NCI-H526 (cell line): Measurements from ENCODE around the gene NEAT1.

Source experiments
- DNase-seq, 2 experiments: peaks; one replicate each; lab custom pipeline; 2025; lab: John Stamatoyannopoulos, UW

The NEAT1 gene

GRCh38 chr11:65389294-65389980 lies 33.2 kb upstream of the NEAT1 start:
- DNase-seq: no peak

DNA sequence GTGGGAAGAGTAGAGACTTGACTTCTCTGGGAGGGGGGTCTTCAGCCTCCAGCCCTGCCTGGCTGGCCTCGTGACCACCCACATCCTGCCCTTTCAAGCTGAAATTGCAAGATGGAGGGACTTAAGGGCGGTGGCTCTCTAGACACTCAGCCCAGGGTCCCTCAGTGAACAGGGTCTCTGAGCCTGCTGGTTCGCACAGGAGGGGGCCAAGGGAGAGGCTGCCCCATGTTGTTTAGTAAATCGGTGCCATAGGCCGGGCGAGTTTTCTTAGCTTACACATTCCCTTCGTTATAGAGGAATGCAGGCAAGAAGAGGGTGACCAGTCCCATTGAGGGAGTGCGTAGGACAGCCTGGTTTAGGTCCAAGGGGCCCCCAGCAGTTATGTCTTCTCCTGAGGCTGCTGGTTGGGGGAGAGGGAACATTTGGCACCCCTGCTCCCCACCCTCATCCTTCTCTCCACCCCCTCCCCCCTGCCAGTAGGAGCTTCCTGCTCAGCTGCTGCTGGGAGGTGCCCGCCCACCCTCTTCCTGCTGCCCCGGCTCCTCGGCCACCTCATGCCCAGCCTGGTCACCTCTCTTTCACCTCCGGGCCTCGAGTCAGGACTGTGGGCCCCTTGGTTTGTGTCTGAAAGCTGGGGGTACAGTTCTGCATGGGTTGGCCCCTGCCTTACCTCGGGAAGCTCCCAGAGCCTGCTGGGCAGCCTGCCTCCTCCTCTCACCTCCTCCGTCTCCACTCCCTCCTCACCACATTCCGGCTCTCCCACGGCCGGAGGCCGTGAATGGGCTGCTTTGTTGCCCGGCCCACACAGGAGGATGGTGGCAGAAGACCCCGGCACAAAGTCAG lies 32.3 kb upstream of the NEAT1 start:
- DNase-seq: no peak

DNA sequence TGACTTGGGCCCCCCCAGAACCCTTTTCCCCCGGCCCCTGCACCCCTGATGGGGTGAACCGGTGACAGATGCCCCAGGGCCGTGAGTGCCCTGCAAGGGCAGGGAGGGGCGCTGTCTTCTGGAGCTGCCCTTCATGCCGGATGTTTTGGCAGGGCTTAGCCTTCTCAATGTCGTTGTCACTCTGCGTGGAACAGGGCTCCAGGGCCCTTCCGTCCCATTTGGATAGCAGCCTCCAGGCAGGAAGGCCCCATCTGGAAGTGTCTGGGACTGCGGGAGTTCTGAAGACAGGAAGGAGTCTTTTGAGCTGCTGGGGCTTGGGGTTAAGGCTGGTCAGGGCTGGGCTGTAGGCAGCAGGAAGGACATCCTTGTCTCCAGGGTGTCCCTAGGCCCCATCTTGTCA lies 31.6 kb upstream of the NEAT1 start:
- no peak for DNase-seq

GRCh38 chr11:65392186-65392829 lies 30.3 kb upstream of the NEAT1 start:
- no peak for DNase-seq

- DNase-seq: no peak
Measured at GRCh38 chr11:65392899-65393298, 29.7 kb upstream of the NEAT1 start.

GRCh38 chr11:65393513-65394079 lies 29.0 kb upstream of the NEAT1 start:
- DNase-seq: no peak

DNA sequence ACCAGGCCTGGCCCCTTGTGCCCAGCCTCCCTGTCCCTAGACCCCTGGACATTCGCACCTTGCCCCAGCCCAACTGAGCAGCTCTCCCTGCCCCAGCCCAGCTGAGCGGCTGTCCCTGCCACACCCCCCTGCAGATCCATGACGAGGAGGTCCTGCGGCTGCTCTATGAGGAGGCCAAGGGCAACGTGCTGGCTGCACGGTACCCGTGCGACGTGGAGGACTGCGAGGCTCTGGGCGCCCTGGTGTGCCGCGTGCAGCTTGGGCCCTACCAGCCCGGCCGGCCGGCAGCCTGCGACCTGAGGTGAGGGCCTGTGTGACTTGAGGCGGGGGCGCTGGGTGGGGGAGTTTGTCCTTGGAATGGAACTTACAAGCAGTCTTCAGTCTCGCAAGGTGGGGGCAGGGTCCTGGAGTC lies 28.5 kb upstream of the NEAT1 start:
- DNase-seq: no peak

GRCh38 chr11:65395961-65396530 lies 26.6 kb upstream of the NEAT1 start:
- no peak for DNase-seq

GRCh38 chr11:65396769-65397745 lies 25.5 kb upstream of the NEAT1 start:
- no peak for DNase-seq

- no peak for DNase-seq
Measured at GRCh38 chr11:65398362-65398910, 24.2 kb upstream of the NEAT1 start.

DNA sequence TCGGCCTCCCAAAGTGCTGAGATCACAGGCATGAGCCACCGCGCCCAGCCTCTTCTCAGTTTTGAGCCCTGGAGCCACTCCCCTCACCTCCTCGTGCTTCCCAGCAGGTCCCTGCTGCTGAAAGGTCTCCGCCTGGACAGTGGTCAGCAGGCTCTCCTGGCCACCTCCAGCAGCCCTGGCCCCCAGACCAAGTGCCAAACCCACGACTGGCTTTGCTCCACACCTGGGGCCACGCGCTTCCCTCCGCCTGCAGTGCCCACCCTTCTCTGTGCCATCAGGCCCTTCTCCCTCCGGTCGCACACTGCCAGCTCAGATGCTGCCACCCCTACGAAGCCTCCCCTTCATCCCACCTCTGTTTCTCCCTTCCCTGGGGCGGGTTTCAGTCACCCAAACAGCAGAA lies 23.3 kb upstream of the NEAT1 start:
- no peak for DNase-seq

GRCh38 chr11:65399845-65400244 lies 22.8 kb upstream of the NEAT1 start:
- no peak for DNase-seq

- DNase-seq: no peak
Measured at GRCh38 chr11:65400307-65401072, 22.1 kb upstream of the NEAT1 start.

DNA sequence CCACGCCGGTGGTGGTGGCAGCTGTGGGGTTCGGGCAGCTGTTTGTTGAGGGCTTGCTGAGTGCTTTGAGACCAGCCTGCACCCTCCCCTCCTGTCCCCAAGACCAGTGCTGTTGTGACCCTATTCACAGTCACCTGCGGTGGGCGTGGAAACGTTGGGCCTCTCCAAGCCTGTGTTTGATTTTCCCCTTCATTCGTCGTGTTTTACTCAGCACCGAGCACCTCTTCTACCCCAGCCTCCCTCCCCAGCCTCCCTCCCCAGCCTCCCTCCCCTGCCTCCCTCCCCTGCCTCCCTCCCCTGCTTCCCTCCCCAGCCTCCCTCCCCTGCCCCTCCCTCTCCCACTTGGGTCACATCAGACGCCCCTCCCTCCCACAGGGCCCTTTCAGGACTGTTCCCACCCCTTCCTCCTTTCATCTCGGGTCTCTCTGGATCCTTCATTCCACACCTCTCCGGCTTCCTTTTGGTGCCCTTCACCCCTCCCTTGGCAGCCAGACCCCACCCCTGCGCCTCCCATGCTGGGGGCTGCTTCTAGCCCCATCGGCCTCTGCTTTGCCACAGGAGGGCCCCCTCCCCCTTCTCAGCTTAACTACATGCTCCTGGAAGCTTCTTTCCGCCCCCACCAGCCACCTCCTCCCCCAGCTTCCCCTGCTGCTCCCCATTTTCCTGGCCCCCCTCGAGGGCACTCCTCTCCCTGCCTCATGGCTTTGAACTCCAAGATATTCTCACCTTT lies 21.4 kb upstream of the NEAT1 start:
- no peak for DNase-seq

DNA sequence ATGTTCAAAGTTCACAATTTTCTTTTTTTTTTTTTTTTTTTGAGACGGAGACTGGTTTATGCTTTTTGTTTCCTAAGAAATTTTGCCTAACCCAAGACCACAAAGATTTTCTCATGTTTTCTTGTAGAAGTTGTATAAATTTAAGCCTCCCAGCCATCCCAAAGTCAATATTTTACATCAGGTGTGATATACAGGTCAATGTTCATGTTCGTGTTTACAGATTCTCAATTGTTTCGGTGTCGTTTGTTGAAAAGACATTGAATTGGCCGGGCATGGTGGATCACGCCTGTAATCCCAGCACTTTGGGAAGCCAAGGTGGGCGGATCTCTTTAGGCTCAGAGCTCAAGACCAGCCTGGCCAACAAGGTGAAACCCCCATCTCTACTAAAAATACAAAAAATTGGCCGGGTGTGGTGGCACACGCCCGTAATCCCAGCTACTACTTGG lies 20.8 kb upstream of the NEAT1 start:
- no peak for DNase-seq

GRCh38 chr11:65402790-65403189 lies 19.8 kb upstream of the NEAT1 start:
- no peak for DNase-seq

- no peak for DNase-seq
Measured at GRCh38 chr11:65403607-65404121, 18.9 kb upstream of the NEAT1 start.

DNA sequence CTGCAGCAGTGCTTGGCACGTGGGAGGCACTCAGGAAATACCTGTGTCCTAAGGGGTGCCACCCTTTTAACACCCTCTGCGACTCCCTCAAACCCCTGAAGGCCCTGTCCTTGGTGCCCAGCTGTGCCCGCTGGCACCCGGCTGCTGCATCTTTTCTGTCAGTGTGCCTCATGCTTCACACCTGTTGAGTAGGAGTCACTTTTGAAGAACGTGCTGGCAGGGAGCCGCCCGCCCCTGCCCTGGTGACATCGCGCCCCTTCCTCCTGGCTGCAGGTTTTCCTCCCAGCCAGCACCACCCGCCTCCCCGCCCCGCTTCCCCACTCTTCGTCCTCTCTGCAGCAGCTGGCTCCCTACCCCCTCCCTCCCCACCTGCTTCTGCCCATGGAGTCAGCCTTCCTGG lies 18.4 kb upstream of the NEAT1 start:
- DNase-seq: no peak
